ENCODE data around the gene ARL3. TPM values are rescaled to one million over a fixed set of nuclear protein-coding genes. Genes with fewer than 3 reads are reported as not detected.
"Not testable (repeated sequence)": the region's sequence is repeated elsewhere in the genome, so short reads cannot be mapped to it uniquely, and the experiment has no call there.

ARL3 gene
- total RNA-seq, 1 donor from 2014 or later = 5.9 TPM

GRCh38 chr10:102745157-102745556 is 31.0 kb upstream of the ARL3 start:
- Histone ChIP-seq H3K4me3 (ENCODE audit: low read depth, low read length) (peak overlapping the region; percentile 85), H3K27me3 (ENCODE audit: control insufficient read depth, insufficient read depth, low read length) (no peaks in the 10 kb centered on the region), H3K36me3 (ENCODE audit: control insufficient read depth, insufficient read depth, low read length) (no peaks in the 10 kb centered on the region)
- TF ChIP-seq CTCF (IDR thresholded peaks at IDR 0.05; ENCODE audit: insufficient read depth, low read length, poor library complexity, severe bottlenecking) = no peak
- no peak for DNase-seq (ENCODE audit: low read depth)

GRCh38 chr10:102744374-102745051 is 30.3 kb upstream of the ARL3 start:
- no peak for TF ChIP-seq CTCF (IDR thresholded peaks at IDR 0.05; ENCODE audit: insufficient read depth, low read length, poor library complexity, severe bottlenecking)
- no peaks in the 10 kb centered on the region for H3K36me3 ChIP-seq (ENCODE audit: control insufficient read depth, insufficient read depth, low read length)
- no peak for DNase-seq (ENCODE audit: low read depth)
- peak overlapping the region; percentile 85 for H3K4me3 ChIP-seq (ENCODE audit: low read depth, low read length)
- no peaks in the 10 kb centered on the region for H3K27me3 ChIP-seq (ENCODE audit: control insufficient read depth, insufficient read depth, low read length)

DNA sequence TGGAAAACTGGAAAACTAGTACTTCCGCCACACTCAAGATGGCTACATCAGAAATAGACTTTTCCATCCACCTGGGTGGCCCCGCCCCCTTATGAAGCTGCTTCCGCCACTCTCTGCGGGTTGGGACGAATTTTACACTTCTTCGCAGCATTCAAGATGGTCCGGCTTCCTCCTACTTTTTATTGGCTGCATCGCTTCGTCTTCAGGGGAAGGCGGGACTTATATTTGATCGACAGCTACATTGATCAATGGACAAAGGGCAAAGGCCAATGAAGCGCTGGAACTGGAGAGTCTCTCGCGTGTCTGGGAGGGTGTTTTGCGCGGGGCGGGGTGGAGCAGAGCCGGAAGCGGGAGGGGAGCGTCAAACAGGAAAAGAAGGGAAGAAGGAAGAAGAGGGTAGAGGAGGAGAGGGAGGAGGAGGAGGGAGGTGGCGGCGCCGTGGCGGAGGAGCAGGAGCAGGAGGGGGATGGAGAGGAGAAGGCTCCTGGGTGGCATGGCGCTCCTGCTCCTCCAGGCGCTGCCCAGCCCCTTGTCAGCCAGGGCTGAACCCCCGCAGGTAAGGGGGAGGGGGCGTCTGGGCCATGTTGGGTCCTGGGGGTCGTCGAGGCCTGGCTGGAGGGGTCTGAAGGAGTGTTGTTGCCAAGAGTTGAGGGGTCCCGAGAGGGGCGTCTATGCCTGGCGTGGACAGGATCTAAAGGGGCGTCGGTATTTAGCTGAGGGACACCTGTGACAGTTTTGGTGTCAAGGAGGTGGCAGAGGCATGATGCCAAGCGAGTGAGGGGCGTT is 29.6 kb upstream of the ARL3 start, which contains the start of gene WBP1L:
WBP1L (plus strand) TSS at position 361 of the 786 bp plus-strand sequence; CDS start at position 467, 106 bp downstream.
- Histone ChIP-seq H3K27me3 (ENCODE audit: control insufficient read depth, insufficient read depth, low read length) (no peaks in the 10 kb centered on the region), H3K4me3 (ENCODE audit: low read depth, low read length) (peak within 1 kb of the TSS; percentile 85), H3K36me3 (ENCODE audit: control insufficient read depth, insufficient read depth, low read length) (no peaks in the 10 kb centered on the region)
- no peak for TF ChIP-seq CTCF (IDR thresholded peaks at IDR 0.05; ENCODE audit: insufficient read depth, low read length, poor library complexity, severe bottlenecking)
- DNase-seq (ENCODE audit: low read depth) = peak; percentile 97

DNA sequence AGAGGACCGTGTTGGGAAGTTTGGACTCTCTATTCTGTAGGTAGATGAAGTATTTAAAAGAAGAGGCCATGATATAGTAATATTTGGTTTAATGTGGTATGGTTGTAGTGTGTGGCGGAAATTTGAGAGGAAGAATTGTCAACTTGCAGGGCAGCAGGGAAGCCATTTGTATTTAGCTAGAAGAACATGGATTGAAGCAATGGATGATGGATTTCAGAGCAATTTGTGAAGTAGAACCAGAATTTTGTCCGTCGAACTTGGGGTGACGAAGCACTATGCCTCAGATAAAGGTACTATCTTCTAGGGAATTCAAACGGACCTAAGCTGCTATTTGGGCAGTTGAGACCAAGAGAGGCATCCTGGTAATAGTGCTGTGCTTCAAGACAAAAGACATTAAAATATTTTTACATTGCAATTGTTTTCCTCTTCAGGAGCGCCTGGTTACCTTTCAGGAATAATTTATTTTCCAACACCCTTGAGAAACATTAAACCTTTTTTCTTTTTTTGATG is 28.9 kb upstream of the ARL3 start:
- Histone ChIP-seq H3K4me3 (ENCODE audit: low read depth, low read length) (no peak overlapping the region), H3K36me3 (ENCODE audit: control insufficient read depth, insufficient read depth, low read length) (no peaks in the 10 kb centered on the region), H3K27me3 (ENCODE audit: control insufficient read depth, insufficient read depth, low read length) (no peaks in the 10 kb centered on the region)
- TF ChIP-seq CTCF (IDR thresholded peaks at IDR 0.05; ENCODE audit: insufficient read depth, low read length, poor library complexity, severe bottlenecking) = no peak
- no peak for DNase-seq (ENCODE audit: low read depth)

- not testable (repeated sequence) for H3K27me3 ChIP-seq (ENCODE audit: control insufficient read depth, insufficient read depth, low read length); H3K4me3 ChIP-seq (ENCODE audit: low read depth, low read length); H3K36me3 ChIP-seq (ENCODE audit: control insufficient read depth, insufficient read depth, low read length); DNase-seq (ENCODE audit: low read depth)
Measured at GRCh38 chr10:102742313-102742712, 28.1 kb upstream of the ARL3 start.

GRCh38 chr10:102741726-102742237 is 27.6 kb upstream of the ARL3 start:
- no peak for TF ChIP-seq CTCF (IDR thresholded peaks at IDR 0.05; ENCODE audit: insufficient read depth, low read length, poor library complexity, severe bottlenecking)
- DNase-seq (ENCODE audit: low read depth) = no peak
- Histone ChIP-seq H3K27me3 (ENCODE audit: control insufficient read depth, insufficient read depth, low read length) (no peaks in the 10 kb centered on the region), H3K4me3 (ENCODE audit: low read depth, low read length) (no peak overlapping the region), H3K36me3 (ENCODE audit: control insufficient read depth, insufficient read depth, low read length) (no peaks in the 10 kb centered on the region)
